Stimulated activated CD4-positive, alpha-beta T cell treated with anti-CD3 and anti-CD28 coated beads, TNF-alpha, amount 100 ng/mL, for 24 hours (primary cell): ENCODE data around the gene LAMA1.
A peak's percentile ranks its signal among the peaks of the same experiment; 100 is the strongest.
"Not testable (repeated sequence)": the region's sequence is repeated elsewhere in the genome, so short reads cannot be mapped to it uniquely, and the experiment has no call there.

ENCODE experiments used
- DNase-seq, 3 experiments: peaks; one replicate each; pipeline ENCODE4 v3.0.0-alpha.2; 2020; ENCODE audit warnings: low read depth in 3 of 3

Gene LAMA1

DNA sequence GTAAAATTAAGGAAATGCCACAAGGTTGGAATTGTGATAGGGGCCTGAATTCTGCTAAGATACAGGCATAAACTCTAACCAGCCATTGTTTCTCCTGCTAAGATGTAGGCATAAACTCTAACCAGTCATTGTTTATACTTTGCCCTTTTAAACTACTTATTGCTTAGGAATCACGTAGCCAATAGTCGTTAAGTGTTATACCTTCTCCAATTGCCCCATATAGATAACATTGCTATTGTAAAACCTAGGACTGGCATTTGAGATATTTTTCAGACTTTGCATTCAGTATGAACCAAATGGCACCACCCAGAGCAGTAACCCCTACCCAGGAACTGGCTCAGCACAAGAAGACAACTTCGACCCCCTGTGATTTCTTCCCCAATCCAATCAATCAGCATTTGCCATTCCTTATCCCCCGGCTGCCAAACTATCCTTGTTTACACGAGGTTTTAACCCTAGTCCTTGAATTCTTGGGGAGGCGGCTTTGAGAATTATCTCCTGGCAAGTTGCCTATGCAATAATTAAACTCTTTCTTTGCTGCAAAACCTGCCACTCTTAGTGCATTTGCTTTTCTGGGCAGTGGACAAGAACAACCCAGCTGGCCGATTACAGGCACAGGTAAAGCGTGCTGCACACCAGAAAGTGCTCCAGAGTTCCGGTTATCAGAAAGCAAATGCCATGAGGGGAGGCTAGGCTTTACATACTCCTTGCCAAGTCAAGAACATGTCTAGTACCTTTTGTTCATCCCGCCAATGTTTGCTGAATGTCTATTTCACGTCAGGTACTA, 167.6 kb downstream of the LAMA1 start:
- no peak for DNase-seq

DNA sequence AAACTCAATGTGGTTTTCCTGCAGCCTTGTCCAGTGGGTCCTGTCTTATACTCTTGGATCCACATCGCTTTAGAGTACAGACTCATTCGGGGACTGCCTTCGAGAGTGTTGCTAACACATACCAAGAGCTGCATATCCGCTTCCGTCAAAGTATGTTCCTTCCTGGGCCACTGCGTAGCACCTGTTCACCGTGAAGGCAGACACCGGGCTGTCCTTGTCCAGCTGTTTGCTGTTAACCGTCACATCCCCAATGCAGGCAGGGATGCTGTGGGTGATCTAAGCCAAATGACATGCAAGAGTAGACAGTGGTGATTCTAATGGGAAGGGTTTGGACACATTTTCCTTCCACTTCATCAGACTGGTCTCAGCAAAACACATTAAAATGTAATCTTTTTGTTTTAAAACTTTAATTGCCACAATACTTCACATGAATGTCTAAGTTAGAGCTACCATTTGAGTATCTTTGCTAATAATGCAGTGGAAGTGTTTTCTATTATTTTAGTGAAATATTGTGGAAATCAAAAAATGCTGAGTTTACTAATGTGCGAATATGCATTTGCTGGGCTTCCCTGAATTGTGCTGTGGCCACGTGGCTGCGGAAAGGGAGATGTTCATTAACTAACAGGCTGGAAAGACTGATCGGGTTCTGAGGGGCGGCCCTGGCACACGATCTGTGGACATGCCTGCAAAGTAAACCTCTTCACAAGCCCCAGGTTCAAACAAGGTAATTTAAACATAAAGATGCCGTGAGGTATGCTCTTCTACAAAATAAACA, 169.1 kb downstream of the LAMA1 start:
- no peak for DNase-seq

DNA sequence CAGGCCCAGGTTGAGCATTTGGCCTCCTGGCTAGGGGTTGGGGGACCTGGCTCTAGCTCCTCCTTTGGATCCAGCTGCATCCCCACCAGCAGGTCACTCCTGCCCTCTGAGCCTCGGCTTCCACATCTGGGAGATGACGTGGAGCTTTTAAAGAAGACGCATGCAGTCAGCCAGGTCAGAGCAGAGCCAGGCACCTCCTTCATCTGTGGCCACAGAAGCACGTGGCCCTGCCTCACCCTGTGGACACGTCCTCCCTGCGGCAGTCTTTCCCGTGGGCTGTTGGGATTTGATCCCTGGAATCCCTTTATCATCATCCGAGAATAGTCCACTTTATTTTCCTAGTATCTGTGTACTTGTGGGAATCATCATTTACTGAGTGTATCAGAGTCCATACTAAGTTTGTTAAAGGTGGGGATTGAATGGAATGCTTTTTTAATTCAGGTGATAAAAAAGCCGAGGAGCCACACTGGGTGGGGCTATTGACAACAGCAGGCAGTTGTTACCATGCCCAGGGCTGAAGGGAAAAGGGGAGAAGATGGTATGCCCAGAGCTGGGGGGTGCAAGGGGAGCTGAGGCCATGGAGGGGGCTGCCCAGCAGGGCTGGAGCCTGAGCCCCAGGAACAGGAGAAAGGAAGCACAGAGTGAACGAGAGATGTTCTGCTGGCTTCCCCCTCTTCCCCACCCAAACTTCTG, 170.1 kb downstream of the LAMA1 start:
- DNase-seq, result no peak

DNA sequence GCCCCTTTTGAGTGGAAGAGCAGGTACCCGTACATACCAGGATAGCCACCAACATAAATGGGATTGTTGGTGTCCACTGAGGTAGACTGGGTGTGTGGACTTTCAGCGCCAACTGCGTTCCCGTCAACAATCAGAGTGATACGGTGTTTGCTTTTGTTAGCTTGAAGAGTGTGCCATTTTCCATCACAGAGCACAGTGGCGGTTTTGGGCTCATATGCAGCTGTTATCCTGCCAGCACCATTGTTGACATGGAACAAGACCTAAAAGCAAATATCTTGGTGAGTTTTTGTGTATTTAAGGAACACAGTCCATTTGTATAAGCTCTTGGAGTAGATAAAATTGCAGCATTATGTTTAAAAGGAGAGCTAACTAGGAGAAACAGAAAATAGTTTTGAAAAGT, 174.5 kb downstream of the LAMA1 start:
- no peak for DNase-seq

DNA sequence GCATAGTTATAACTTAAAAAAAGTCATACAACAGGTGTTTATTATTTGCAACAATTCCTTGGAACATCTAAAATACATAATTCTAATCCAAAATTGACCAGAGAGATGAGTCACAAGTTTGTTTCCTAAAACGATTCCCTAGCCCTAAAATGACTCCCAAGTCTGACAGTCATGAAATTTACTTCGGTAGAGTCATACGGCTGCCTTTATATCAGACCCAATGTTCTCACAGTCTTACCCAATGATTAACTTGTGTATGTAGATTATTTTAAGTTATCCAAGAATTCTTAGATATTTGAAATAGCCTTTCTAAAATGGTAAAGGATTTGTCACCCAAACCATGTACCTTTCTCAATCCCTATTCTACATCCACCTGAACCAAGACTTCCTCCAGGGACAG, 174.9 kb downstream of the LAMA1 start:
- DNase-seq, result no peak

DNA sequence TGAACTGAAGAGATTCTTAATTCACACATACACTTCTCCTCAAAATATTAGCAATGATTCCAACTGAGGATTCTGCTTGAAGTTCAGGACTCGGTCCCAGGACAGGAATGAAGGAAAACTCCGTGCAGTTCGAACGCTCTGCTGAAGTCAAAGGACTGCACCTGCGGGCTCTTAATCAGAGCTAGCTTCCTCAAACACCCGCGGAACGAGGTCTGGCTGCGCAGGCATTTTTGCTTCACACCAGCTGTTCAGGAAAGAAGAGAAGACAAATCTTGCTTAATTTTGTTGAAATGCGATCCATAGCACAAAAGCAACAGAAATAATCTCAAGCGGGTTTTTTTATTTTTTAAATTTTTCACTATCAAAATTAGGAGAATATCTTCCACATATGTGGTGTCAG, 175.6 kb downstream of the LAMA1 start:
- no peak for DNase-seq

DNA sequence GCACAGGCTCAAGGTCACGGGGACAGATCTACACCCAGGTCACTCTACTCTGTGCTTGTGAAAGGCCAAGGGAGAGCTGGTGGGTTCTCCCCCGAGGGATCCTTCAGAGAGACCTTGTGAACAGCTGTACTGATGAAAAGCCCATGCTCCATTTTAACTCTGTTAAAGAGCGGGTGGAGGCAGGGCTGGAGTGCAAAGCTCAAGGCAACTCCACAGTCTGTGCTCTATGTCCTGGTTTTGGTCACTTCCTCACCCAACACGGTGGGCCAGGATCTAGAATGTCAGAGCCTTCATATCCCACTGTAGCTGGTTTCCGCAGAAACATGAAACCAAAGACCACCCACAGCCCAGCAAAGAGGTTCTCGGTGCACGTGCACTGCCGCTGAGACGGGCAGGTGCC, 177.1 kb downstream of the LAMA1 start:
- DNase-seq, result no peak

DNA sequence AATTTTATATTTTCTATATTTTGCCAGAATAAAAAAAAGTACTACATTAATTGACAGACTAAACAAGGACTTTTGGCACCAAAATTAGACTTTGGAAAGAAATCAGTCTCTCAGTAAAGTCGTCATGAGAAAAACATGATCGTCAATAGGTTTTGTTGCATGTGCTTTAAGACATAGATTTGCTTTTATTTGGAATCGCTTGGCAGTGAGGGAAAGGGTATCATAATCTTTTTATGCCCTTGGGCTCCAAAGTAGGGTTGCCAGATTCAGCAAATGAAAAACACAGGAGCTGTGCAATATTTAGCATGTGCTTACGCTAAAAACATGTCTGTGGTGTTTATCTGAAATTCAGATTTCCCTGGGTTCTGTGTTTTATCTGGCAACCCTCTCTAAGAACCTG, 177.6 kb downstream of the LAMA1 start:
- no peak for DNase-seq

DNA sequence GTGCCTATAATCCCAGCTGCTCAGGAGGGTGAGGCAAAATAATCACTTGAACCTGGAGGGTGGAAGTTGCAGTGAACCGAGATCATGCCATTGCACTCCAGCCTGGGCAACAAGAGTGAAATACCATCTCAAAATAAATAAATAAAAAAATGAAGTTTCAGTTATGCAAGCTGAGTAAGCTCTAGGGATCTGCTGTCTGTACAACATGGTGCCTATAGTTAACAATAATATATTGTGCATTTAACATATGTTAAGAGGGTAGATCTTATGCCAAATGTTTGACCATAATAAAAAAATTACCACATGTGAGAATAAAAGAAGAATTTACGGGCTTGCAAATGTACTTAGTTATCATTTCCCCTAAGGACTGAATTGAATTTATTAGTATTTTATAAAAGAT, 179.2 kb downstream of the LAMA1 start:
- DNase-seq, result not testable (repeated sequence)

DNA sequence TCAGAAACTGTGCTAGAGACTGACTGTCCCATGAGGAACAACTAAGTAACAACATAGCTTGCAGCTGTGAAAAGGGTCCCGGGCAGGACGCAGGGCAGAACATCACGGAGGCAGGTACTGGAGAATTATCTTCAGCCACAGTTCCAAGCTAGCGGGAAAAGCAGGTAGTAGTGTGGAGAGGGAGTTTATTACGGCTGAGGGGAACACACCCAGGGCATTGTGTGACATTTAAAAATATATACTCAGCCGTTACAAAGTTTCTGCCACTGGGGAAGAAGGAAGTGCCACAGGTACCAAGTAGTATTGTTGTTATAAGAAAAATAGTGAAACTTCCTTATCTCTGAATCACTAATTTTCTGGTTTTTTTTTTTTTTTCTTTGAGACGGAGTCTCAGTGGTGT, 179.6 kb downstream of the LAMA1 start:
- no peak for DNase-seq

DNA sequence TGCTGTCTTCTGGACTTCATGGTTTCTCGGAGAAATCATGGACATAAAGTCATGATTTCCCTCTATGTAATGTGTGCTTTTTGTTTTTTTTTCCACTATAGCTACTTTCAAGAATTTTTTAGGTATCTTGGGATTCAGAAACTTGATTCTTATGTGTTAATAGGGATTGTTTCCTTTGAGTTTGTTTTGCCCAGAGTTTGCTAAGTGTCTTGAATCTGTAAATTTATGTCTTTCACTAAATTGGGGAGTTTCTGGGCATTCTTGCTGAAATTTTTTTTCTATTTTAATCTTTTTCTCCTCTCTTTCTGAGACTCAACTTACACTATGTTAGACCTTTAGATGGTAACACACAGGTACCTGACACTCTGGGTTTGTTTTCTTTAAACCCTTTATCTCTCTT, 182.7 kb downstream of the LAMA1 start:
- no peak for DNase-seq

DNA sequence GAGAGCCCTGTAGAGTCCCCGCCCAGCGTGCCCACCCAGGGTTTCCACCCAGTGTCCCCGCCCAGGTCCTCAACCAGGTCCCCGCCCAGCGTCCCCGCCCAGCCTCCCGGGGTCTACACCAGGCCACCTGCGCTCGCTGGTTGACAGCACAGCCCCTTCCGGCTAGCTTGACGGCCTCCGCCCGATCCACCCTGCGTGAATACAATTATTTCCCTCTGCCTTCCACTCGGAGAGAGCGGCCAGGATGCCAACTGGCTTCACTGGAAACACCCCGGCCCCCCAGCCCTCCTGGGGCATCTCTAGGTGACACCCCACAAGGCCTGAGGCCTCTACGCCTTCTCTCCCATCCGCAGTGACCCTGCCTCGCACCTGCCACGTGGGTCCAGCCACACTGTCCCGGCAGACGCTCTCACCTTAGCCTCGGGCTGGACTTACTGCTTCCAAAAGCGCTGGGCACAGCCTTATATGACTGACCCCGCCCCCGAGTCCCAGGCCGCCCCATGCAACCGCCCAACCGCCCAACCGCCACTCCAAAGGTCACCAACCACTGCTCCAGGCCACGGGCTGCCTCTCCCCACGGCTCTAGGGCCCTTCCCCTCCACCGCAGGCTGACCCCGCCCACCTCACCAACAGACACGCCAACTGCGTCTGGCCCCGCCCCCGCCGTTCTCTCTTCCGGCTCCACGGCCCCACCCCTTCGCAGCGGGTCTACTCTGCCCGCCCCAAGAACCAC, 188.1 kb downstream of the LAMA1 start:
- DNase-seq, result no peak

DNA sequence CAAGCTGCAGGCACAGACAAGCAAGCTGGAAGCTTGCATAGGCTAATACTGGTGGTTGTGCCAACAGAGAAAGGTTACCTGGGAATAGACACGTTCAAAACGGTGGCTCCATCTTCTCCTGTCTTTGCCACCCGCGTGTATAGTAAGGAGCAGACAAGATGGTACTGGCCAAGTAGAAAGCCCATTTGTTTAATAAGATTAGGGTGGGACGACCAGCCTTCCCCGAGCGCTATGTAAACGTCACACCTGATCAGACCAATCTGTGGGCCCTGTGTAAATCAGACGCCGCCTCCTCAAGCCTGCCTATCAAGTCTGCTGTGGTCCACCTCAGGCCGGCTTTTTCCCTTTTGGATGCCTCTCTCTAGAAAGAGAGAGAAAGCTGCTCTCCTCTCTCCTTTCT, 189.2 kb downstream of the LAMA1 start:
- DNase-seq, result no peak

DNA sequence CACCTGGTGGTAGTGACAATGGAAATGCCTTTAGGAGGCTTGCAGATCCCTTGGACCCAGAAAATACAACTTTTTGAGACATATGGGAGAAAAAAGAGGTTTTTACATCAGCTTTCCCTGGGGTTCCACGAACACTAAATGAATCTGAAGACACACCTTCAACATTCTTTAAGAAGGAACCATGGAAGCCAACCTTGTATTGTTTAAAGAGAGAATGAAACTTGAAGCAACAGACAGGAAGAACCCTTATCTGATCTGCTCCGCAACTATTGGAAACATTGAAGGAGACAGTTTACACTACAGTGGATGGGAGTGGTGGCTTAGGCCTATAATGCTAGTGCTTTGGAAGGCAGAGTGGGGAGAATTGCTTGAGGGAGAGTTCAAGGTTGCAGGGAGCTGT, 190.4 kb downstream of the LAMA1 start:
- DNase-seq, result no peak

DNA sequence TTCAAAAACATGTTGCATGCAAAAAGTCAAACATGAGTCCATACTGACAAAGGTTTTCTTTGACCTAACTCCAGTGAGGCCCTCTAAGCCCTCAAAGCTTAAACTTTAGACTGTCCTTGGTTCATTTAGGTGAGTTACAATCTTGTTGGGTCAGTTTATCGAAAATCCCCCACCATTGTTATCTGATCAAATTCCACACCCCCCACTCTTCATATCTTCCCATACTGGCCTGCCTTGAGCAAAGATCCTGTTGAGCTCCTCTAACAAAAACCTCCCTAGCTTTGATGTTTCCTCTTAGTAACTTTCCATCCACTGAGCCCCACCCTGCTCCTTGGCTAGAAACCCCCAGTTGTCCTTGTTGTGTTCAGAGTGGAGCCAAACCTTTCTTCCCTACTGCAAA, 194.4 kb downstream of the LAMA1 start:
- DNase-seq, result no peak

DNA sequence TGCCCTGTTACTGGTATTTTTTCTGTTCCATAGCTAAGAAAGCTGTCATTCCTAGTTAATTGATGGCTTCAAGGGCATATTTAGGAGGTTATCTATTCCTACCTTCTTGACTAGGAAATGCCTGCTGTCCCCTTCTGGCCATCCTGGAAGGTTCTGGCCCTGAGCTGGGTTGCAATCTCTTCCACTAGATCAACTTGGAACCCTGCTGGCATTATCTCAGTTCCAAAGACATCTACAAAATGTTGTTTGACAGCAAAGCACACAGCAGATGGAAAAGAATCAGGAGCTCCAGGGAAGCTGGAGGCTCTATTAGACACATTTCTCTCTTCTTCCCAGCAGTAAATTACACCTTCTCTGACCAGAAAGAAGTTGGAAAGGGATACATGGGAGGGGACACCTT, 196.0 kb downstream of the LAMA1 start:
- DNase-seq, result no peak

DNA sequence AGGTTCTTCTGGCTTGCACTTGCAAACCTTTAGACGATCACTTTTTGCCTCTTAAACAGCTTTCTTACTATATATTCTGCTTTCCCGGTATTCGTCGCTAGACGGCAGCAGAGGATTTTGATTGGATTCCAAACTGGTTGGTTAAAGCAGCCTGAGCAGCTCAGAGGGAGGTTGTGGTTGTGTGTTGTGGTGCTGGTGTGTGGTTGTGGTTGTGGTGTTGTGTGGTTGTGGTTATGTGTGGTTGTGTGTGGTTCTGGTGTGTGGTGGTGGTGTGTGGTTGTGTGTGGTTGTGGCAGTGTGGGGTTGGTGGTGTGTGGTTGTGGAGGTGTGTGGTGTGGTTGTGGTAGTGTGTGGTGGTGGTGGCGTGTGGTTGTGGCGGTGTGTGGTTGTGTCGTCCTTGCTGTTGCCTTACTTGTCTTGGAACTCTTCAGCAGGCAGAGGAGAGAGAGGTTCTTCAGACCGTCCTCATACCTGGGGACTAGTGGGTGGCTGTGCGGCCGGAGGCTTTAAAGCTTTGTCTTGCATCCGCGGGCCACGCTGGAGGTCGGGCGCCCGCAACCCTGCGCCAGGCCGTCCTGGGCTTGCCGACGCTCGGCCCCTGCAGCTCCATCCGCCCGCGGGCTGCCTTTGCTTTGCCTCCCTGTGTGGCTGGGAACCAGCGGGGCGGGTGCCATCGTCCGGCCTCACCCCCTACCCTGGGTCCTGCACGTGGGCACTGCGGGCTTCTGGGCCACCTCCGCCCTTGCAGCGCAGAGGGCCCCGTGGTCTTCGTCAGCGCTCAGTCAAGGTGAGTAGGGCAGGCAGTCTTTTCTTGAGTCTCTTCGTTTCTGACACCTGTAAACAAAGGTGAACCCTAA, 197.3 kb downstream of the LAMA1 start:
- peak in 2 of 3 experiments; percentile 1 to 4 for DNase-seq

DNA sequence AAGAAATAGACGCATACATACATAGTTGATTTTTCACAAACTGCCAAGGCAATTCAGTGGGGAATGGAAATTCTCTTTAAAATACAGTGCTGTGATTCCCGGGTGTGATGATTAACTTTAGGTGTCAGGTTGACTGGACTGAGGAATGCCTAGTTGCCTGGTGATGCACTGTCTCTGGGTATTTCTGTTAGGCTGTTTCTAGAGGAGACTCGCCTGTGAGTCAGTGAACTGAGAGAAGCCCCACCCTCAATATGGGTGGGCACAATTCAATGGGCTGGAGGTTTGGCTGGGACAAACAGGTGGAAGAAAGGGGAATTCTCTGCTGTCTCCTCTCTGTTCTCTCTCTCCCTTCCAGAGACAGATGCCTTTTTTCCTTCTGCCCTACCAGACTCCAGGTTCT, 200.5 kb downstream of the LAMA1 start:
- DNase-seq, result no peak

DNA sequence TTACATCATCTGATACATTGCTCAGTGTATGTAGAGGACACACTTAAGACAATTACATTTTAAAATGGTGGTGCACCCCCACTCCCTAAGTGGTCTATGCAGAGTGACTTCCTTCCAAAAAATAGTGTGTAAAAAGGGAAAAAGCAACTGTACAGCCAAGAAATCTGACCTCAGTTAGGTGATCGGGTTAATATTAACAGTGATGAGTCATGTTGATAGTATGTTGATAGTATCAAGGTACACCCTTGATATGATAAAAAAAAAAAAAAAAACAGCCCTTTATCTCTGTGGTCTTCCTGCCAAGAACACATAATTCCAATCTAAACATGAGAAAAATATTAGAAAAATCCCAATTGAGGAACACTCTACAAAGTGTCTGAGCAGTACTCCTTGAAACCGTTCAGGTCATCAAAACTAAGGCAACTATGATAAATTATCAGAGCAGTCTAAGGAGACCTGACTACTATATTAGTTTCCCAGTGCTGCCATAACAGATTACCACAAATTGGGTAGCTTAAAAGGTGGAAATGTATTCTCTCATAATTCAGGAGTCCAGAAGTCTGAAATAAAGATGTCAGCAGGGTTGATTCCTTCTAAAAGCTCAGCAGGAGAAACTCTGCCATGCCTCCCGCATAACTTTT, 216.2 kb downstream of the LAMA1 start:
- DNase-seq, result no peak

DNA sequence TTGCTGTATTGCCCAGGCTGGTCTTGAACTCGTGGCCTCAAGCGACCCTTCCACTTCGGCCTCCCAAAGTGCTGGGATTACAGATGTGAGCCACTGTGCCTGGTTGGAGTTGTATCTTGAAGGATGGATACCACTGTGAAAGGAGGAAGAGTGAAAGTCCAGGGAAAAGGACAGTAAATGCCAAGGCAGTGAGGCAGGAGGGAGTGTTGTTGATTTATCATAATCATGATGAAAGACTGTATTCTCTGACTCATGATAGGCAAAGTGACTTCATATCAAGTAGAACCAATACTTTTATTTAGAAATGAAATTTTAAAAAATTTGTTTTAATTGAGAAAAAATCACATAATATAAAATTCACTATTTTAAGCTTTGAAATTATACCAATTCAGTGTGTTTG, 225.8 kb downstream of the LAMA1 start:
- no peak for DNase-seq
